GM08714 (cell line): ENCODE measurements around the gene PSME2.
A peak's percentile ranks its signal among the peaks of the same experiment; 100 is the strongest.

Experiments used
- H3K4me3 ChIP-seq: fragments of 200-500 bp; sonication (Bioruptor generic); 2 replicates; pipeline ENCODE4 v1.5.1; 2014; ENCODE audit warnings: mild to moderate bottlenecking, low read length, inconsistent platforms
- ZNF274 ChIP-seq: IDR thresholded peaks from 2 replicates; pipeline ENCODE4 v1.6.1; 2012; ENCODE audit warnings: mild to moderate bottlenecking, low read depth, low read length

The PSME2 gene

GRCh38 chr14:24095271-24096068 is 50.9 kb downstream of the PSME2 start:
- no peak for TF ChIP-seq ZNF274
- H3K4me3 ChIP-seq = peak overlapping the region; percentile 87

DNA sequence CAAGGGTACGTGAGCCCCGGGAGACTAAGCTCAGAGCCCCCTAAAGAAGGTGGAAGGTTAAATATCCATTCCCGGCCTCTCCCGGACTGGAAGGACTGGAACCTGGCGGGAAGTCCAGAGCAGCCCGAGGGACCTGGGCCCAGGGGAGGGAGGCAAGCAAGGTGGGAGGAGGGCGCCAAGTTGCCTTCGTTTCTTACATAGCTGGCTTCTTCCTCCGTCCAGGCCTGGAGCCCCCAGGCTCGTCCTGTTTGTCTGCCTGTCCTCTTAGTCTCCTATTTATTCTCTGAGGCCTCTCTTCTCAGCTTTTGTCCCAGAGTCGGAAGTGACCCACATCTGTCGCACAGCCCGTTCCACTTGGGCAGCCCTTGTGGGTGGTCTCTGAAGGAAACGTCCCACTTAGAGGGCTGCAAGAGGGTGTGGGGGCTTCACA is 51.6 kb downstream of the PSME2 start:
- TF ChIP-seq ZNF274 = no peak

GRCh38 chr14:24093901-24094840 is 52.2 kb downstream of the PSME2 start, which contains the start of gene PCK2:
Gene PCK2 (plus strand): TSS chr14:24094311. CDS start chr14:24094406, 95 bp downstream.
- TF ChIP-seq ZNF274 = no peak
- H3K4me3 ChIP-seq = peak within 1 kb of the TSS; percentile 87

More for the DNA sequence above, 51.6 kb downstream of the PSME2 start:
- peak overlapping the region; percentile 87 for H3K4me3 ChIP-seq
